Effector CD8-positive, alpha-beta T cell (primary cell): ENCODE measurements around the gene BPIFB6.

ENCODE experiments used
- DNase-seq: peaks from one replicate; lab custom pipeline; 2025; lab: John Stamatoyannopoulos, UW

The BPIFB6 gene

DNA sequence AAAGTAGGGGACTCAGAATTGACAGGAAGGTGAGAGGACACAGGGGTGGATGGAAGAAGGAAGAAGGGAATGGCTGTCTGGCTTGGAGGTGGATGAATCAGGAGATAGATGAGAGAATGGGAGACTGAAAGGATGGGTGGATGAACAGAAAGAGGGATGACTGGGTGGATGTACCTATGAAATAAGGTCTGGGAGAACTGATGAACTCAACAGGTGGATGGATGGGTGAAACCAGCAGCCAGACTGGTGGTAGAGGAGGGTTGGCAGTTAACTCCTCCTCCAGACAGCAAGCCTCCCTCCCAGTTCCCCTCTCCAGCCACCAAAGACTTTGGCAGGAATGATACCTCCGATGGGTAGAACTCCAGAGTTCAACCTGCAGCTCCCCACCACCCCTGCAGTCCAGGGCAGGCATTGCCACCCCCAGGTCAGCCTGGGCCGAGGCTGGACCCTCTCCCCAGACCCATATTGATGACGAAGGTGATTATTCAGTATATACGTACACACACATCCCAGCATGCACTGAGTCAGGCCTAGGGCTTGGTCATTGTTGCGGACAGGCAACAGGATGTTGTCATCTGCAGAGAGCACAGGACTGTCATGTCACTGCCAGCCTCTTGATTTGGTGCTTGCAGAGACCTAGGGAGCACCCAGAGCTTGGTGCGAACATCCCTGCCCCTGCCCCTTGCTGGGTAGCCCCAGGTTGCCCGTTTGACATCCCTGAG lies 29.2 kb upstream of the BPIFB6 start:
- DNase-seq: no peak

DNA sequence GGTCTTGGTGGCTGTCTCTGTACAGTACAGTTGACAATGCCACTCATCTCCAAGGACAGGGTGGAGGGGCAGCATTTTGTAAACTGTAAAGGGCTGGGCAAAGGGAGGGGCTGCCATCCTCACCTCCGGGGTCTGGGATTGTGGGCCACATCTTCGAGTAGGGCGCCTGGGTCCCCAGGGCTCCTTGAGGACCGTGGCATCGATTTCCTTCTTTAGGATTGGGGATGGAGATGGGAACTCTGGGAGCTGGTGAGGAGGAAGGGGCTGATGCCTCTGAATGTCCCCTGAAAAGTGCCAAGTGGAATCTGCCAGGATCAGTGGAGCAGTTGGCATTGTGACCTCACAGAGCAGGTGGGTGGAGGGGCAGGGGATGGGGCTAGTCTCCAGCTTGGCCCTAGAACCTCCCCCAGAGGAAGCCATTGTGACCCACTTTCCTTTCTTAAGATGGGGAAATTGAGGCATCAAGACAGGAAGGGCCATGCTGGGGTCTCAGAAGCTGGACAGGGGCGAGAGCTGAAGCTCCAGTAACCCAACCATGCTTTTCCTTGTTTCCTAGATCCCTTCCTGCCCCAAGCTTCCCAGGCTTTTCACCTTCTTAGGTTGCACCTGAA lies 27.2 kb upstream of the BPIFB6 start, which contains the start of gene SUN5:
TSS of gene SUN5 (minus strand) at position 293 of the 611 bp plus-strand sequence. CDS start at position 200, 93 bp downstream.
- no peak for DNase-seq

DNA sequence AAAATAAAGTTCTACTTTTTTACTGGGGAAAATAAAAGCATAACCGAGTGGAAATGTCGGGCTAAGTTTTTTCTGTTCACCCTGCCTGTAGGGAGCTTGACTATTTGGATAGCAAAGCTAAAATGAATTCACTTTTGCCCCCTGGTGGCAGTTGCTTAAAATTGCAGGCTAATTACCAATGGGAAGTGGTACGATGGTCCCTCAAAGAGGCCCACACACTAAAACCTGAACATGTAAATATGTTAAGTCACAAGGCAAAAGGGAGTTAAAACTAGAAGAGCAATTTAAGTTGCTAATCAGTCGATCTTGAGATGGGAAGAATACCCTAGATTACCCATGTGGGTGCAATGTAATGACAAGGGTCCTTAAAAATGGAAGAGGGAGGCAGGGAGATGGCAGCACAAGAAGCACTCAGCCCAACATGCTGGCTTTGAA lies 26.3 kb upstream of the BPIFB6 start:
- DNase-seq: no peak

DNA sequence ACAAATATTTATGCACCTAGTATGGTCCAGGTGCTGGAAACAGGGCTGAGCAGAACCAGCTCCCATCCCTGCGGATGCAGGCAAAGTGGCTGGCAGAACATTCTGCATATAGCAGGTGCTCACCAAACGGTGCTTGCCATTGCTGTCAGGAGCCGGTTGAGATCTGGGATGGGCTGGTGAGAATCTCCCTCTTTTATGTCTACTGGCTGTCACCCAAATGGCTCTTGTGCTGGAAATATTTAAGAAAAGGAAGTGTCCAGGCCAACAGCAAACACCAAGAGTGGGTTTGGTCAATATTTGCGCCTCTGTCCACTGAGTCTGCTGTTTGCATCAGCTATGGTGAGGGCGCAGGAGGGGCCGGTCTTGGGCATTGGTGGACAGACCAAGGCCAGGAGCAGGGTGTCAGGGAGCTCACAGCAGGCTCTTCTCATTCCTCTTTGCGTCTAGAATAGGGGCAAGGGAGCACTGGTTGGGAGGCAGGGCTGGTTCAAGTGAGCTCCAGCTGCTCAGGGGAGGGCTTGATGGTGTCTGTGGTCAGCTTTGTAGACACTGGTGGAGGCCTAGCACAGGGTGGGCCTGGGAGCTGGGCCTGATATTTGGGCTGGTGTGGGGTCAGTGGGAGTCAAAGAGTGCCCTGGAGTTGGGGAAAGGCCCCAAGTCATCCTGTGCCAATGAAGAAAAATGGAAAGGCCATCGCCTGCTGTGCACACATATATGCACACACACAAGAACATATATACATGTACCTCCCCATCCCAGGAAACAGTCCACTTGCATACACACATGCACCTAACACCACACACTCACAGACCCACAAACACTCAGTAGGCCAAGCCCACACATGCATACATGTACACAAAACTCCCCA lies 25.3 kb upstream of the BPIFB6 start:
- DNase-seq: no peak

DNA sequence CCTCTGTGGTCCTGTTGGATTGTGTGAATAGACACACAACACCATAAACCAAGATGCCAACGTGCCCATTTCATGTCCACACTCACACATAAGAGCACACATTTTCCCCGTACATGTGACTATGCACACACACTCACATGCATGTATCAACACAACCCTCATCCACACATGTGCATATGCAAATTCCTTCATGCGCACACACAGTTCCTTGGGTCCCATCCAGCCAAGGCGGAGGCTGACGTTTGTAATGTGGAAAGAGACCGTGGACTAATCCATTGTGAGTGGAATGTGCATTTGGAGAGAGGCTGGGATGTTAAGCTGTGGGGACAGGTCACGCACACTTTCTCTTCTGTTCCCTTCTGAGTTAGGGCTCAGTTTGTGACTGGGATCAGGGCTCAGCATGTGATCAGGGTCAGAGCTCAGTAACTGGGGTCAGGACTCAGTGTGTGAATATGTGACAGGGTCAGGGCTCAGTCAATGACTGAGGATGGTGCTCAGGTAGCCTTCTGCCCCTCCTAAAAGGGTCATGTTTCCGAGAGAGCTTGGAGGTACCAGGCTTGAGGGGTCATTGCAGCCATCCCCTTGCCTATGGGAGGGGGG lies 24.6 kb upstream of the BPIFB6 start:
- no peak for DNase-seq

DNA sequence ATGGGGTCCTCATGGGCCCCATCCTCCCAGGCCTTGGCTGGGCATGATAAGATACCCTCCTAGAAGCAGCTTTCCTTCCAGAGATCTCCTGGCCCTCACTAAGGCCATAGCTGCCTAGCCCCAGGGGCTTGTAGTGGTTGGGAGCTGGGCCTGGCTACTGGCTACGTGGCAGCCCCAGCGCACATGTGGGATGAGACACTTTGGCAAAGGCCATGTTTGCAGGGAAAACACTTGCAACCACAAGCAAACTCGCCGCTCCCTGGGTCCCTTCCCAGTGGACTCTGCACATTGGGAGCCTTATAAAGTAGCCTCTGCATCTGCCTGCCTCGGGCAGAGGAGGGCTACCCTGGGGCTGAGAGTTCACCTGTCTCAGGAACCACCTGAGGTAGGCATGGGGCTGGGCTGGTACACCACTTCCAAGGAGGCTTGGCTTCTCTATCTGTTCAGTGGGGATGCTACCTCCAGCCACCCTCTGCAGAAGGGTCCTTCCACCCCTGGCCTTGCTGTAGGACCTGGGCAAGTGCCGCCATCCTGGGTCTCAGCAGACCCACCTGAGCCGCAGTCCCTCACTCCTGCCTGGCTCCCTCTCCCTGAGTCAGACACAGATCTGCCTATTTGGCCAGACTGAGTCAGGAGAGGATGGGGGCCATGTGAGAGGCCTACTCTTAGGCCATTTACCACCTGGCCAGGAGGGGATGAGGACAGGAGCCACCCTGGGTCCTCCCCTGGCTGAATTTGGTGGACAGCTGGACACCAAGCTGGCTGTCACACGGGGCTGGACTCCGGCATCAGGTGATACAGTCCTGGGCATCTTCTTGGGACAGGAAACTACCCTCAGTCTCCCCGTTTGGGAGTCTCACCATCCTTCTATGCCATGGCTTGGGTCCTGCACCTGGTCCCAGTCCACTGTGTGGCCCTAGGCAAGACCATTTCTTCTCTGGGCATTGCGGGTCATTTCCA lies 23.8 kb upstream of the BPIFB6 start, which contains the start of gene BPIFB2:
TSS of gene BPIFB2 (plus strand) at position 329 of the 960 bp plus-strand sequence. CDS start 871 bp downstream, outside the sequence.
- DNase-seq: no peak

DNA sequence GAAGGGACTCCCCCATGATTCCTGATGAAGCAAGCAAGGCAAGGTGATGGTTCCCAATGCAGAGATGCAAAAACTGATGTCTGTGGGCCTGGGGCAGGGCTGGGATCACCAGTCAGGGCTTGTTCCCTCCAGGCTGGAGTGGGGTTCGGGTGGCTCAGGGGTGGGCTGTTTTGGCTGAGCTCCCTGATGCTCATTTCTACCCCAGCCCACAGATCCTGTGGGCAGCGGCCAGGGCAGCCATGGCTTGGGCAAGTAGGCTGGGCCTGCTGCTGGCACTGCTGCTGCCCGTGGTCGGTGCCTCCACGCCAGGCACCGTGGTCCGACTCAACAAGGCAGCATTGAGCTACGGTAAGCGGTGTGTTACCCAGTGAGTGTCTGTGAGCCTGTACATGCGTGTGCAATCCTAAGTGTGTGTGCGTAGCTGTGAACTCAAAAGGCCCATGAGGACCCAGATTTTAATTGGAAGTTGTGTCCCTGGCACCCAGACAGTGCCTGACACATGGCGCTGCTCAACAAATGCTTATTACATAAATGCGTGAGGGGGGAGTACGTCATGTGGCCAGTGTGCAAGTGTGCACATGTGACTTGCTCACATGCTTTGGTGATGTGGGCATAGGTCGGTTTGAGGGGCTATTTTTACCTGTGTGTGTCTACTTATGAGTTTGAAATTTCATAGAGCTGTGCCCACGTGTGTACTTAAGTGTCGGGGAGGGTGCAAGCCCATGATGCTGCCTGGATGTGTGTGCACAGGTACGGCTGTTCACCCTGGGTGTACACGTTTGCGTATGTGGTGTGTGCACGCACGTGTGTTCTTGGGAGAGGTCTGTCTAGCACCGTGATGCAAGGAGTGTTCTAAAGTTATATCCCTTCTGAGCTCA lies 22.9 kb upstream of the BPIFB6 start:
- no peak for DNase-seq

DNA sequence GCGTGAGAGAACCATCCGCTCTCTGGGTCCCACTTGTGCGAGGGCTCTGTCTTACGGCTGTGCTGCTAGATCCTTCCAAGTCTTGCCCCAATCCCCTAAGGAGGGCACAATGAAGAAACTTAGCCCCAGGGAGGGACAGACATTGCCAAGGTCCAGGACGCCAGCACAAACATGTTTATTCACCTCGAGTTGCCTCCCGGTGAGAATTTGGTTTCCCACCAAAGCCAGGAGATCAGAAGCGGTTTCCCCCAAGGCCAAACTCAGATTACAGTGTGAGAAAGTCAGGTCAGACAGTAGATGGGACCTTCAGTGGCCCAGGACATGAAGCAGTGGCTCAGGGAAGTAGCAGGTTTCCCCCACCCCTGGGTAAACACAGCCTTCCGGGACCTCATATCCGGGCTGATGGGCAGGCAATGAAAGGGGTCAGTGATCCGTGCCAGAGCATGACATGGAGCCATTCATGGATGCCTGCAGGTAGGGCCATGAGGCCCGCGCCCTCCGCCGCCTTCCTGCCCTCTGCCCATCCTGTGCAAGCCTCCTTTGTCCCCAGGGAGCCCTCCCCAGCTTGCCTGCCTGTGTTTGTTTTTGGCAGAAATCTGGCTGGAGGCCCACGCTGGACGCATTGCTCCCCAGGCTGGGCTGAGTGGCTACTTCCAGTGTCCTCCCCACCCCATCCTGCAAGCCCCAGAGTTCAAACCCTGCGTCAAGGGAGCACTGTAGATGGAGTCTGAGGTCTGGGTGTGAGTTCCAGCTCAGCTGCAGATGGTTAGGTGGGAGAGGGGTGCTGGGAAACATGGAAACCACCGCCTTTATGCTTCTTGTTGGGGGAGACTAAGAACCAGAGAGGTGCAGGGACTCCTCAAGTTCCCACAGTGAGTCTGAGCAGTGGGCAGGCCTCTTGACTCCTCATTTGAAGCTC lies 22.0 kb upstream of the BPIFB6 start:
- DNase-seq: no peak

DNA sequence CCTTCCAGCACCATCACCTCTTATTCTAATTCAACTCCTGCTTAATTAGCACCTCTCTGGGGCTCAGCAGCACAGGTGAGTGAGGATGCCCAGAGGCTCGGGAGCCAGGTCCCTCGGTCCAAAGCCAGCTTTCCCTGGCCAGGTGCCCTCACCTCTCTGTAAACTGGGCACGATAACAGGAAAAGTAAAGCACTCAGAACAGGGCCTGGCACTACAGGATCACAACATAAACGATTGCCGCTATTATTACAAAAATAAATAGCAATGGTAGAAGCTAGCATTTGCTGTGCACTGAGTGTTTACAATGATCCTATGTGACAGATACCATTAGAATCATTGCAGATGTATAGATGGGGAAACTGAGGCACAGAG lies 21.3 kb upstream of the BPIFB6 start:
- no peak for DNase-seq

DNA sequence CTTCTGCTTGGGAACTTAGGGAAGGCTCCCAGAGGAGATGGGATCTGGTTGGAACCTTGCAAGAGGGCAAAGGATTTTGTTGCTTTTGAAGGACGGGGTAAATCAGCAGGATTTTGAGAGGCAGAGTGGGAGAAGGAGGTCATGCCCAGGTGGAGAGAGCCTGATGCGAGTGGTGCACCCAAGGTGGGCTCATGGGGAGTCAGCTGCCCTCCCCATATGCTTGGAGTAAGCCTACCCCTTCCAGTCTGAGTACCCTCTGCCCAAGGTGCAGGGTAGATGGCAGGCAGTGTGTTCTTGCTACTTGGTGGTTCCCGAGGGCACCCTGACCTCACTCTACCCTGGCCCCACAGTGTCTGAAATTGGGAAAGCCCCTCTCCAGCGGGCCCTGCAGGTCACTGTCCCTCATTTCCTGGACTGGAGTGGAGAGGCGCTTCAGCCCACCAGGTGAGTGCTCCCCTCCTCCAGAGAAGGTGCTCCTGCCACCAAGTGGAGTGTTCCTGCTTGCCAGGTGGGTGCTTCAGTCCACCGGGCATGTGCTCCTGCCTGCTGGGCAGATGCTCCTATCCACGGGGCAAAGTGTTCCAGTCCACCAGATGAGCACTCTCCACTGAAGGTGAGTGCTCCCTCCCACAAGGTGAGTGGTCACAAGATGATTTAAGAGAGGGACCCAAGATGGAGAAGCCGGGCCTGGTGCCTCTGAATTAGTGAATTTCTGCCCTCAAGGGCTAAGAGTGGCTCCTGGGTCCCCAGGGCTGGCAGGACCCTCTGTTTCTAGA lies 20.6 kb upstream of the BPIFB6 start:
- DNase-seq: no peak

DNA sequence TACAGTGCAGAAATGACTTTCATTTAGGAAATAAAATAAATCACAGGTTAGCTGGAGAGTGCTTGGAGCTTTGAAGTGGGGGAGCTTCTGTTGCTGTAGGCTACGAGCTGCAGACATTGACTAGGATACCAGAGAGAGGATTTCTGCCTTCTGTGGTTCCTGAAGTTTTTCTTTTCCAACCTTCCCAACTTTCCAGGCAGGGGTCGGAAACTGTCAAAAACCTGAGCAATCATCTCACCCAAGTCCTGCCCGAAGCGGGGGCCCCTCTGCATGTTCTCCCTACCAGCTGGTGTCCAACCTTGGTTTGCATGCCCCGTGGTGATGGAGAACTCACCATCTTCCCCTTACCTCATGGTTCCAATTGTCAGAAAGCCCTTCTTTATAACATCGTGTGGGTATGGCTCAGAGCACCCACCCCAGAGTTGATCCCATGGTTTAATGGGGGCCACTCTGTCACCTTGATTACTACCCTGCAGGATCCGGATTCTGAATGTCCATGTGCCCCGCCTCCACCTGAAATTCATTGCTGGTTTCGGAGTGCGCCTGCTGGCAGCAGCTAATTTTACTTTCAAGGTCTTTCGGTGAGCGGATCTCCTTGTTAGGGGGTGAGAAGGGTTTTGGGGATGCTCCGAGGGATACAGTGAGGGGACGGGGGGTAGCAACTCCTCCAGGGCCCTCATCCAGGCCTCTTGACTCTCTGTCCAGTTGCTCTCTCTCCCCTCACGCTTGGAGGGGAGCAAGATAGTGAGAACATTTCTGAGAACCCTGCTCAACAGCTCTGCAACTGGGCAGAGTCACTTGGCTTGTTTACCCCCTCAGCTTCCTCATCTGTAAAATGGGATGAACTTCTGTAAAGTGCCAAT lies 18.9 kb upstream of the BPIFB6 start:
- no peak for DNase-seq

DNA sequence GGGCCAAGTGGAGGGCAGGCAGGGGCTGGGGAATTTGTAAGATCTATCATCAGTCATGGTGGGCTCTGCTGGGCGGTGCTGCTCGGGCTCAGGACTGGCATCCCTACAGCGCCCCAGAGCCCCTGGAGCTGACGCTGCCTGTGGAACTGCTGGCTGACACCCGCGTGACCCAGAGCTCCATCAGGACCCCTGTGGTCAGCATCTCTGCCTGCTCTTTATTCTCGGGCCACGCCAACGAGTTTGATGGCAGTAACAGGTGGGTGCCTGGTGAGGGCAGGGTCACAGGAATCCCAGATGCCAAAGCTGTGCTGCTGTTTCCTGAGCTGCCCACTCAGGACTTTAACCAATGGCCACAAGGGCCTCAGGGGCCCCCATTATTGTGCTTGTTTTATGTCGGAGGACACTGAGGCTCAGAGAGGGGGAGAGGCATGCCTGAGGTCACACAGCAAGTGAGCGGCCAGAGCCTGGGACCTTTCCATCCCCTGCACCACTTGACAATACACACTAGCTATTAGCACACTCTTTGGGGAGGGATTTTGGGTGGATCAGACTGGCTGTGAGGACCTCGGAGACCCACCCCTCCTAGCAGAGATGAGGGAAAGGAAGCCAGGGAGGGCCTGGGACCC lies 17.6 kb upstream of the BPIFB6 start:
- no peak for DNase-seq

DNA sequence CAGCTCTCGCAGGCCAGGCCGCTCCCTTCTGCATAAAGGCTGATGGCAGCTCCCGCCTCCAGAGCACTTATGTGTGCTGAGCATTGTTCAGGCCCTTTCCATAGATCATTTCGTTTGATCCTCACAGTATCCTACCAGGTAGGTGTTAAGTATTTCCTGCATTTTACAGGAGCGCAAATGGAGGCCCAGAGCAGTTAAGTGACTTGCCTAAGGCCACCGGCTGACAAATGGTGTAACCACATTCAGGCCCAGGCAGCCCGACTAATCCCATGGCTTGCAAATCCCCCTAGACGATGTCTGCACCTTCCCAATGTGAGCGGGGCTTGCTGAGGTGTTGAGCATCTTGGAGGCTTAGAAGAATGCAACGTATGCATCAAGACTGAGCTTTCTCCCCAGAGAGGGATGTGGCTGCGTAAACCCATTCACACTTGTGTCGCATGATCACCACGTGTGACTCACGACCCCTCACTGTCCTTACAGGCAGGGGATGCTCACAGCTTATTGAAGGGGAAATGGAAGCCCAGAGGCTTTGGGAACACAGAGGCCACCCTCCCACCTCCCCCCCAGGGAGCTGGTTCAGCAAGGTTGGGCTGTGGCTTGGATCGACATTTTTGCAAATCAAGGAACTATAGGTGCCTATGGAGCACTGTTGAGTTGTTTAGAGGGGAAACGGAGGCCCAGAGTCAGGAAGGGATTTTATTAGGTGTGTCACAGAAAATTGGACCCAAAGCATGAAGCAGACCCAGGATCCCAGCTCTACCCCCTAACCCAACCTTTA lies 16.9 kb upstream of the BPIFB6 start:
- DNase-seq: no peak

DNA sequence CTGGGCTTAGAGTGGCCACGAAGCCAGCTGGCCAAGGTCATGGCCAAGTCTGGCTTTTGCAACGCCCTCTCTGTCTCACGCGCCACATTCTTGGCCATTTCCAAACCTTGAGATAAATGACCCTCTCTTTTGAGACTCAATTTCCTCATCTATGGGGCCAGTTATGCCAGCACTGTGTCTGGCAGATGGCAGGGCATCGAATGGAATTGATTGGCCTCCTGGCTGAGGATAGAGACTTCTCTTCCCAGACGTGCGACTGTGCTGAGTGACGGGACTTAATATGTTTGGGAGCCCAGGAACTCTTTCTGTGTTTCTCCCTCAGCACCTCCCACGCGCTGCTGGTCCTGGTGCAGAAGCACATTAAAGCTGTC lies 16.3 kb upstream of the BPIFB6 start:
- no peak for DNase-seq

DNA sequence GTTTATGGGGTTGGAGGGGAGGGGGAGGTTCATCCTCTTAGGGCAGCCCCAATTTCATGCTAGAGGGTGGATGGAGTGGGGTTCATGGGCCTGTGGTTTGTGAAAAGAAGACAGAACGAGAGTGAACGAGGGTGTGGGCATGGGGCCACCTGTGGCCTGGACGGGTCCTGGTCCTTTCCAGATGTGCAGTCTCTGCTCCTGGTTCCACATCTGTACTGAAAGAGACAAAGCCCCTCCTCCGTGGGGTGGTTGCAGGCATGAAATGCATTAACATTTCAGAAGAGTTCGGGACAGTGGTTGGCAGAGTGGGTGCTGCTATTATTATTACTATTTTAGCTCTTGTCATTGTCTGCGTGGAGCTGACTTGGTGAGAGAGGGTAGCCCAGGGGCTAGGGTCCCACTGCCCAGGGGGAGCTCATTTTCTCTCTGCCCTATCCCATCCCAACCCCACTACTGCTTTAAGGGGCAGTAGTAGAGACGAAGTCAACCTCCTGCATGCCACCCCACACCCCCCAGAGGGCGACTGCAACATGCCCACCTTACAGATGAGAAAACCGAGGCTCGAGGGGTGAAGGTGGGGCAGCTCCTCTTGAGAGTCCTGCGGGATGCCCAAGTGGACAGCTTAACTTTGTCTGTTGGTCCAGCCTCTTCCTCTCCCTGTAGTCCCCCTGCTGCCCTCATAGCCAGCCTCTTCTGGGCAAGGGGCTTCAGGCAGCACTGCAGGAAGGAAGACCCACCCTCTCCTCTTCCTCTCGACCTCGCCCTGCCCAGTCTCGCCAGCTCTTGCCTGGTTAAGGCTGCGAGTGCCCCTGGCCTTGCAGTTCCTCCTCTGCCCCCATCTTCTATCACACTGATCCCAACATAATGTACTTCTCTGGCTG lies 15.5 kb upstream of the BPIFB6 start:
- DNase-seq: no peak
